ENCODE measurements around the gene CYB561D2.

Gene CYB561D2

GRCh38 chr3:50380405-50381085, 29.9 kb downstream of the CYB561D2 start:
- no peaks in the 10 kb centered on the region for H3K9me2 ChIP-seq (replicated peaks; ENCODE audit: insufficient read depth, low read length)
- H3K9ac ChIP-seq (ENCODE audit: low read length): no peak overlapping the region
- TF ChIP-seq EZH2phosphoT487 (conservative IDR thresholded peaks at IDR 0.05; ENCODE audit: low read length) (no peak), CTCF (IDR thresholded peaks at IDR 0.05; ENCODE audit: insufficient read depth, low read length, poor library complexity, severe bottlenecking) (no peak)
- H3F3A ChIP-seq (ENCODE audit: insufficient read depth): no peaks in the 10 kb centered on the region
- no peaks in the 10 kb centered on the region for H3K79me2 ChIP-seq (ENCODE audit: insufficient read depth, low read length)
- H3K4me2 ChIP-seq (ENCODE audit: low read depth, low read length, poor library complexity, severe bottlenecking): no peak overlapping the region
- no peak overlapping the region for H2AFZ ChIP-seq (ENCODE audit: low read depth, low read length, severe bottlenecking)
- H3K9me3 ChIP-seq (ENCODE audit: insufficient read depth, low read length): no peaks in the 10 kb centered on the region
- H3K27me3 ChIP-seq (ENCODE audit: low read length): no peaks in the 10 kb centered on the region
- no peak overlapping the region for H3K4me3 ChIP-seq (ENCODE audit: insufficient read depth, low read length, poor library complexity, severe bottlenecking)
- no peak overlapping the region for H3K27ac ChIP-seq (ENCODE audit: low read depth, low read length)
- H4K20me1 ChIP-seq (ENCODE audit: low read depth, low read length): no peaks in the 10 kb centered on the region
- no peaks in the 10 kb centered on the region for H3K36me3 ChIP-seq (ENCODE audit: low read length)

- Histone ChIP-seq H2AFZ (ENCODE audit: low read depth, low read length, severe bottlenecking) (no peak overlapping the region), H3K4me2 (ENCODE audit: low read depth, low read length, poor library complexity, severe bottlenecking) (no peak overlapping the region), H3K36me3 (ENCODE audit: low read length) (no peaks in the 10 kb centered on the region), H3K9me2 (replicated peaks; ENCODE audit: insufficient read depth, low read length) (no peaks in the 10 kb centered on the region), H3K4me3 (ENCODE audit: insufficient read depth, low read length, poor library complexity, severe bottlenecking) (no peak overlapping the region), H4K20me1 (ENCODE audit: low read depth, low read length) (no peaks in the 10 kb centered on the region), H3K27ac (ENCODE audit: low read depth, low read length) (no peak overlapping the region), H3K79me2 (ENCODE audit: insufficient read depth, low read length) (no peaks in the 10 kb centered on the region), H3K9ac (ENCODE audit: low read length) (no peak overlapping the region), H3K9me3 (ENCODE audit: insufficient read depth, low read length) (no peaks in the 10 kb centered on the region), H3K27me3 (ENCODE audit: low read length) (no peaks in the 10 kb centered on the region), H3F3A (ENCODE audit: insufficient read depth) (no peaks in the 10 kb centered on the region)
- TF ChIP-seq CTCF (IDR thresholded peaks at IDR 0.05; ENCODE audit: insufficient read depth, low read length, poor library complexity, severe bottlenecking) (no peak), EZH2phosphoT487 (conservative IDR thresholded peaks at IDR 0.05; ENCODE audit: low read length) (no peak)
These were observed 30.7 kb downstream of the CYB561D2 start for GRCh38 chr3:50381383-50381782.

- TF ChIP-seq EZH2phosphoT487 (conservative IDR thresholded peaks at IDR 0.05; ENCODE audit: low read length) (no peak), CTCF (IDR thresholded peaks at IDR 0.05; ENCODE audit: insufficient read depth, low read length, poor library complexity, severe bottlenecking) (no peak)
- Histone ChIP-seq H2AFZ (ENCODE audit: low read depth, low read length, severe bottlenecking) (no peak overlapping the region), H4K20me1 (ENCODE audit: low read depth, low read length) (no peaks in the 10 kb centered on the region), H3K79me2 (ENCODE audit: insufficient read depth, low read length) (no peaks in the 10 kb centered on the region), H3K9ac (ENCODE audit: low read length) (no peak overlapping the region), H3K4me3 (ENCODE audit: insufficient read depth, low read length, poor library complexity, severe bottlenecking) (no peak overlapping the region), H3K36me3 (ENCODE audit: low read length) (no peaks in the 10 kb centered on the region), H3K9me2 (replicated peaks; ENCODE audit: insufficient read depth, low read length) (no peaks in the 10 kb centered on the region), H3K27me3 (ENCODE audit: low read length) (no peaks in the 10 kb centered on the region), H3K4me2 (ENCODE audit: low read depth, low read length, poor library complexity, severe bottlenecking) (no peak overlapping the region), H3F3A (ENCODE audit: insufficient read depth) (no peaks in the 10 kb centered on the region), H3K27ac (ENCODE audit: low read depth, low read length) (no peak overlapping the region), H3K9me3 (ENCODE audit: insufficient read depth, low read length) (no peaks in the 10 kb centered on the region)
These were observed 32.1 kb downstream of the CYB561D2 start for GRCh38 chr3:50382722-50383121.

All from SU-DHL-6 (cell line).